HEK293T (cell line): ENCODE measurements around the gene ALDH18A1.

Experiments
- BHLHE40 ChIP-seq: fragments of 450-650 bp; IDR thresholded peaks from 2 replicates; pipeline ENCODE4 v1.6.1; 2016; ENCODE audit warnings: mild to moderate bottlenecking, moderate library complexity, borderline replicate concordance
- ELF4 ChIP-seq: fragments of 450-650 bp; IDR thresholded peaks from 2 replicates; pipeline ENCODE4 v1.6.1; 2017; ENCODE audit warnings: antibody characterized with exemption
- PKNOX1 ChIP-seq: fragments of 450-650 bp; IDR thresholded peaks from 2 replicates; pipeline ENCODE4 v1.6.1; 2016

GRCh38 chr10:95571390-95571789, 85.1 kb downstream of the ALDH18A1 start:
- TF ChIP-seq BHLHE40 = no peak
- TF ChIP-seq PKNOX1 = no peak
- no peak for TF ChIP-seq ELF4
